Stimulated activated CD8-positive, alpha-beta memory T cell treated with anti-CD3 and anti-CD28 coated beads, Interleukin-4, amount 100 ng/mL, for 1 hour (primary cell): ENCODE measurements around the gene TBPL2.
"Not testable (repeated sequence)": the region's sequence is repeated elsewhere in the genome, so short reads cannot be mapped to it uniquely, and the experiment has no call there.

Experiments used
- DNase-seq, 2 donors: peaks; one replicate each; pipeline ENCODE4 v3.0.0-alpha.2; 2020; ENCODE audit warnings: low read depth in 2 of 2, low spot score in 1 of 2

Gene TBPL2

DNA sequence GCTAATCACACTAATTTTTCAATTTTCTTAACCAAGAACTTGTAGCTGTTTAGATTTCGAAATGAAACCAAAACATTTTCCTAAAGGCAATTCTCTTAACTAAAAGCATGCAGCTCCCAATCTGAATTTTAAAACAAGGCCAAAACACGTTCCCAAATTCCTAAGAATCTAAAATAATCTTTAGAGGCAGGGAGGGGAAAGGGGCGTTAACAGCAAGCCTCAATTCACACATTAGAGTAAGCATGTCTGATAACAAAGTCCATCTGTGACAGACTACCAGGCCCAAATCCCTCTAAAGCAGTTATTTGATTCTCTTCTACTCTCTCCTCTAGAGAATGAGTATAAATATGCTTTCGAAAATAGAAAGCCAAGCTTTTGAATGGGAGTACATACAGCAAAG, 29.5 kb downstream of the TBPL2 start:
- DNase-seq, result no peak

- DNase-seq, result no peak
Measured at GRCh38 chr14:55404173-55404854, 36.1 kb downstream of the TBPL2 start.

GRCh38 chr14:55401751-55402150, 38.7 kb downstream of the TBPL2 start:
- no peak for DNase-seq

- DNase-seq, result no peak
Measured at GRCh38 chr14:55399852-55400251, 40.6 kb downstream of the TBPL2 start.

- no peak for DNase-seq
Measured at GRCh38 chr14:55399183-55399582, 41.2 kb downstream of the TBPL2 start.

- no peak for DNase-seq
Measured at GRCh38 chr14:55398679-55399078, 41.7 kb downstream of the TBPL2 start.

DNA sequence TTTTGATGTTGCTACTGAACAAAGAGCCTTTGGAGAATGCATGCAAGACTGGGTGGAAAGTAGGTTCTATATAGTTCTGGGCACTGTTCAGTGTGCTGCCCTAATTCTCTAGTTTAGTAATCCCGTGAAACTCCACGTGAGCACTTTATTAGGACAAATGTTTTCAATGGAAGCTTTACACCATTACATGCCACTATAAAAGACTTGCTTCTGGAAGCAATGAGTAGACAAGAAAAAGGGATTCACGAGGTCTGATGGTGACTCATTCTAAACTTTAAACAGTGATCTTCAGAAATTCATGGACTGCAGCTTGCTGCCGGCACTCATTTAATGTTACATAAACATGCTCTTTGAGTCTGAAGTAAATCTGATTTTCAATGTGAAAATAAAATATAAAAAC, 51.1 kb downstream of the TBPL2 start:
- no peak for DNase-seq

- no peak for DNase-seq
Measured at GRCh38 chr14:55388160-55388559, 52.3 kb downstream of the TBPL2 start.

GRCh38 chr14:55387121-55387520, 53.3 kb downstream of the TBPL2 start:
- DNase-seq, result no peak

- no peak for DNase-seq
Measured at GRCh38 chr14:55386037-55386808, 54.2 kb downstream of the TBPL2 start.

DNA sequence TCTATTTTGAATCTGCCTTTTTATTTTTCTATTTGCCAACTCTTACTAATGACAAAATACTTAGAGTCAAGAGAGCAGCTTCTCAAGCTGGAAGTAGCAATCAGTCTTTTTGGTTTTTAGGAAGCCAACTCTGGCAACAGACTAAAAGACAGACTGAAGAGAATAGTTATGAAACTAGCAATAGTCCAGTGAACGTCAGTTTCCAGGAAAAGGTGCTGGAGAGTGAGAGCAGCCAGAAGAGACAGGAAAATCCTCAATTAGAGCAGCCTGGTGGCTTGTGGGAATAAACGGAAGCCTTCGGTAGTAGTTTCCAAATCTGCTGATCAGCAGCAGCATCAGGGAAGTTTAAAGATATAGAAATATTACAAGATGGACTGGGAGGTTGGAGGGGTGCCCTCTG, 55.9 kb downstream of the TBPL2 start:
- no peak for DNase-seq

GRCh38 chr14:55383541-55384140, 56.8 kb downstream of the TBPL2 start:
- DNase-seq, result no peak

GRCh38 chr14:55383056-55383466, 57.4 kb downstream of the TBPL2 start:
- not testable (repeated sequence) for DNase-seq

DNA sequence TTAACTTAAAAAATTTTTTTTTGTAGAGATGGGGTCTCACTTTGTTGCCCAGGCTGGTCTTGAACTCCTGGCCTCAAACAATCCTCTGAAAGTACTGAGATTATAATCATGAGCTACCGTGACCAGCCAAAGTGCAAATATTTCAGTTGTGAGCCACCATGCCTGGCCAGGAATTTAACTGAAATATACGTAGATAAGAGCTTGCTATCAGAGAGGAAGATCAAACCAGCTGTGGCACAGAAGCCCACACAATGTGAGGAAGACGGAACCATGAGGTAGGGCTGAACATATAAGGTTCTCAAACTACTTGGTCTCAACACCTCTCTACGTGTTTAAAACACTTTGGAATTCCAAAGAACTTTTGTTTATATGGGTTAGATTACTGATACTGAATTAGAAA, 57.9 kb downstream of the TBPL2 start:
- DNase-seq, result no peak

DNA sequence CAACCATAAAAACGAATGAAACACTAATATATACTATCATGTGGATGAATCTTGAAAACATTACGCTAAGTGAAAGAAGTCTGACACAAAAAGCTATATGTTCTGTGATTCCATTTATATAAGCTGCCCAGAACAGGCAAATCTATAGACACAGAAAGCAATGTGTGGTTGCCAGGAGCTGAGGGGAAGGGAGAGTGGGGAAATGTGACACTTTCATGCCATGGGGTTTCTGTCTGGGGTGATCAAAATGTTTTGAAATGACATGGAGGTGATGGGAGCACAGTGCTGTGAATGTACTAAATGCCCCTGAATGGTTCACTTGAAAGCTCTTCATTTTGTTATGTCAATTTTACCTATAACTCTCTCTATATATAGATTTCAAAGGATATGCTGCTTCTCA, 58.9 kb downstream of the TBPL2 start:
- DNase-seq, result no peak

DNA sequence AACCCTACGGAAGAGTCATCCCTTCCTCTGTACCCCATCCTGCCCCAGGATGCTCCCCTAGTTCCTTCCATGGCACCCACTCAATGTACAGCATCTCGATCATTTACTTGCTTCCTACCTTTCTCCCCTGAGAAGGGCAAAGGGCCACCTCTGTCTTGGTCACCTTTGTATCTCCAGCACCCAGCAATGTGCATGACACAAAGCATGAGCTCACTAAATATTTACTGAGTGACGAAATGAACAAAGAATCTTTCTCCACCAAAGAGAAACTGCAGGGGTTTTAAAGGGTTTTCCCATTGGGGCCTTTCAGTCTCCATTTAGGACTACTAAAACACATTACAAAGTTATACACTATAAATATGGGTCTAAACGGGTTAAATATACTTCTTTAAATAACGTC, 59.4 kb downstream of the TBPL2 start:
- no peak for DNase-seq

DNA sequence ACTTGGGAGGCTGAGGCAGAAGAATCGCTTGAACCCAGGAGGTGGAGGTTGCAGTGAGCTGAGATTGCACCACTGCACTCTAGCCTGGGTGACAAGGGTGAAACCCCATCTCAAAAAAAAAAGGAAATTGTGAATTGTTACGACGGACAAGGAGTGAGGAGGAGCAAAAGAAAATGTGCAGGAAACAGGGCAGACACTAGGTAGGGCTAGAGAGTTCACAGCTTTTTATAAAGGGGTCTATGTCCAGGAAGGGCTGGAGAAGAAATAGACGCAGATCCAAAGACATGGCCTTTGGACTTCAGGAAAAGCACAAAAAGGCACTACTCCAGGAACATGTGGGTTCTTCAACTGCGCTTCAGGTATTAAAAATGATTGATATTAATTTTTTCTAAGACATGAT, 63.2 kb downstream of the TBPL2 start:
- no peak for DNase-seq

GRCh38 chr14:55374771-55375170, 65.6 kb downstream of the TBPL2 start:
- no peak for DNase-seq

- DNase-seq, result no peak
Measured at GRCh38 chr14:55373784-55374705, 66.4 kb downstream of the TBPL2 start.

DNA sequence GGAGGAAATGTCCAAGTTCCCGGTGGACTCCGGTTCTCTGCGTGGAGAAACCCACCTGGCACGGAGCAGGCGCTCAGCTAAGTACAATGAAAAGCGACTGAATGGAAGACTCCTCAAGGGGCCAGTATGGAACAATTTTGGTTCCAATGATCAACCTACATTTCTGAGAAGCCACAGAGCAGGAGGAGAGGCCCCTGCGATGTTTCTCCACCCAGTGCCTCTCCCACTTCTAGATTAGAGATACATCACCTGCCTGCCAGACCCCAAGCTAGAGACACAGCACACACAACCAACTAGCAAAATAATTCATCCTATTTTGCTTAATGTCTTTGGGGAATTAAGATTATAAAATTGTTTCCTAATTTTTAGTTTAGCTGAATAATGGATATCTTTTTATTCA, 67.6 kb downstream of the TBPL2 start:
- no peak for DNase-seq

DNA sequence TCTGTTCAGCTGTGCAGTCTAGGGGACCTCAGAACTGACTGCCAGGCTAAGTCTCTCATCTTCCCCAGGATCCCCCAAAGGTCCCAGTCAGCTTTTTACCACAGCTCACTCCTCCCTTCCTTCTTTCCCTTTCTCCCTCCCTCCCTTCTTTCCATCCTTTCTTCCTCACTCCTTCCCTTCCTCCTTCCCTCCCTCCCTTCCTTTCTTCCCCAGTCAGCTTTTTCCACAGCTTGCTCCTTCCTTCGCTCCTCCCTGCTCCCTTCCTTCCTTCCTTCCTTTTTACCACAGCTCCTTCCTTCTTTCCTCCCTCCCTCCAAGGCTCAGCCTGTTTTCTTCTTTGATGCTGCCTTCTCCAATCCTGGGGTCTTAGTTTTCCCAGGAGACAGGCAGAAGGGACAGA, 68.0 kb downstream of the TBPL2 start:
- no peak for DNase-seq
